ENCODE results near the gene ALDH1A2. TPM values are rescaled to one million over a fixed set of nuclear protein-coding genes. Genes with fewer than 3 reads are reported as not detected.

ALDH1A2 gene
- polyA plus RNA-seq, 1 of the 3 experiments (the other 2 are of a cell fraction), result not detected

- WGBS (ENCODE audit: low lambda C conversion rate), result 30% methylated on average over 2 of the region's 2 CpGs
- DNase-seq, result no peak
- H3K9me2 ChIP-seq, result no peaks in the 10 kb centered on the region
- no peaks in the 10 kb centered on the region for H3K9me3 ChIP-seq
- H3K4me2 ChIP-seq, result no peak overlapping the region
- no peaks in the 10 kb centered on the region for H3K27me3 ChIP-seq (ENCODE audit: insufficient read depth)
- POLR2A ChIA-PET, result no interaction called here
- TF ChIP-seq TCF12 (IDR thresholded peaks at IDR 0.05), result no peak
- TF ChIP-seq RAD21 (IDR thresholded peaks at IDR 0.05; ENCODE audit: low read length), result no peak
- no peak for TF ChIP-seq PBX3 (IDR thresholded peaks at IDR 0.05)
- TF ChIP-seq POLR2AphosphoS5 (IDR thresholded peaks at IDR 0.05; ENCODE audit: low read depth, low read length), result no peak
- no peak for TF ChIP-seq TEAD4 (IDR thresholded peaks at IDR 0.05; ENCODE audit: borderline replicate concordance, insufficient read depth)
- TF ChIP-seq CTCF (IDR thresholded peaks at IDR 0.05), result no peak
- no peak for TF ChIP-seq TAF1 (IDR thresholded peaks at IDR 0.05; ENCODE audit: borderline replicate concordance, low read depth, low read length)
- TF ChIP-seq, protein P1, sequence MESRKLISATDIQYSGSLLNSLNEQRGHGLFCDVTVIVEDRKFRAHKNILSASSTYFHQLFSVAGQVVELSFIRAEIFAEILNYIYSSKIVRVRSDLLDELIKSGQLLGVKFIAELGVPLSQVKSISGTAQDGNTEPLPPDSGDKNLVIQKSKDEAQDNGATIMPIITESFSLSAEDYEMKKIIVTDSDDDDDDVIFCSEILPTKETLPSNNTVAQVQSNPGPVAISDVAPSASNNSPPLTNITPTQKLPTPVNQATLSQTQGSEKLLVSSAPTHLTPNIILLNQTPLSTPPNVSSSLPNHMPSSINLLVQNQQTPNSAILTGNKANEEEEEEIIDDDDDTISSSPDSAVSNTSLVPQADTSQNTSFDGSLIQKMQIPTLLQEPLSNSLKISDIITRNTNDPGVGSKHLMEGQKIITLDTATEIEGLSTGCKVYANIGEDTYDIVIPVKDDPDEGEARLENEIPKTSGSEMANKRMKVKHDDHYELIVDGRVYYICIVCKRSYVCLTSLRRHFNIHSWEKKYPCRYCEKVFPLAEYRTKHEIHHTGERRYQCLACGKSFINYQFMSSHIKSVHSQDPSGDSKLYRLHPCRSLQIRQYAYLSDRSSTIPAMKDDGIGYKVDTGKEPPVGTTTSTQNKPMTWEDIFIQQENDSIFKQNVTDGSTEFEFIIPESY (IDR thresholded peaks at IDR 0.05; ENCODE audit: borderline replicate concordance, low read depth), result no peak
- no peak for TF ChIP-seq EZH2phosphoT487 (IDR thresholded peaks at IDR 0.05; ENCODE audit: borderline replicate concordance, low read depth)
- no peak for TF ChIP-seq JUND (IDR thresholded peaks at IDR 0.05)
- TF ChIP-seq YY1 (IDR thresholded peaks at IDR 0.05; ENCODE audit: low read depth), result no peak
- TF ChIP-seq, protein P2, sequence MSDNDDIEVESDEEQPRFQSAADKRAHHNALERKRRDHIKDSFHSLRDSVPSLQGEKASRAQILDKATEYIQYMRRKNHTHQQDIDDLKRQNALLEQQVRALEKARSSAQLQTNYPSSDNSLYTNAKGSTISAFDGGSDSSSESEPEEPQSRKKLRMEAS (IDR thresholded peaks at IDR 0.05; ENCODE audit: low read depth), result no peak
- TF ChIP-seq GATA2 (CRISPR knock-in tag; IDR thresholded peaks at IDR 0.05), result no peak
- TF ChIP-seq GABPA (IDR thresholded peaks at IDR 0.05; ENCODE audit: low read depth), result no peak
- no peak for TF ChIP-seq SIN3A (IDR thresholded peaks at IDR 0.05; ENCODE audit: borderline replicate concordance, low read depth, low read length)
- no peak for TF ChIP-seq CHD2 (IDR thresholded peaks at IDR 0.05; ENCODE audit: low read length, partially characterized antibody)
- no peak for TF ChIP-seq NFIC (IDR thresholded peaks at IDR 0.05; ENCODE audit: borderline replicate concordance)
- CTCF ChIA-PET, result interaction anchor here (1.3 to 2.7 kb wide), 5 partner anchors 10 to 149 kb away, joined by 4 to 14 read pairs (median 6); partner anchors contain the start of gene ALDH1A2
- no peak overlapping the region for H3K4me3 ChIP-seq (ENCODE audit: low read depth in 2 of 2, low read length in 1 of 2)
- no peak overlapping the region for H3K27ac ChIP-seq (ENCODE audit: low read depth in 2 of 2, low read length in 1 of 2)
- H2AFZ ChIP-seq (ENCODE audit: low read depth), result no peak overlapping the region
- H3F3A ChIP-seq (replicated peaks; ENCODE audit: insufficient read depth), result no peaks in the 10 kb centered on the region
- no peaks in the 10 kb centered on the region for H3K36me3 ChIP-seq (replicated peaks in 1 of 2; ENCODE audit: control insufficient read depth in 1 of 2, insufficient read depth in 2 of 2, low read length in 1 of 2)
- no peaks in the 10 kb centered on the region for H4K20me1 ChIP-seq (ENCODE audit: insufficient read depth)
- H3K4me1 ChIP-seq (ENCODE audit: control insufficient read depth in 1 of 2, insufficient read depth in 2 of 2, low read depth in 1 of 2, low read length in 1 of 2), result peaks cover 0 to 6% of the 10 kb centered on the region in 2 experiments; a peak in 1 of 4 replicates
- no peaks in the 10 kb centered on the region for H3K79me2 ChIP-seq (ENCODE audit: insufficient read depth)
- no peak overlapping the region for H3K9ac ChIP-seq
Measured at GRCh38 chr15:57921371-57921770, 144.1 kb downstream of the ALDH1A2 start.
